Transverse colon (tissue), 4 donors: Measurements from ENCODE around the gene SREBF2. TPM values are rescaled to one million over a fixed set of nuclear protein-coding genes. Genes with fewer than 3 reads are reported as not detected.

Experiments used
- DNase-seq: peaks from one replicate; pipeline ENCODE4 v3.0.0-alpha.2; 2019
- H3K27ac ChIP-seq, 4 donors: fragments of 200-600 bp; sonication (generic); 2 replicates each; pipeline ENCODE4 v1.5.1; 2016 to 2018; ENCODE audit warnings: inconsistent platforms in 4 of 4
- H3K27me3 ChIP-seq: fragments of 200-600 bp; sonication (generic); 2 replicates; pipeline ENCODE4 v1.5.1; 2017; ENCODE audit warnings: inconsistent platforms
- H3K36me3 ChIP-seq, 4 donors: fragments of 200-600 bp; sonication (generic); 2 replicates each; pipeline ENCODE4 v1.5.1; 2017 to 2019; ENCODE audit warnings: inconsistent platforms in 4 of 4
- H3K4me1 ChIP-seq, 4 donors: fragments of 200-600 bp; sonication (generic); 2 replicates each; pipeline ENCODE4 v1.5.1; 2017 to 2020; ENCODE audit warnings: inconsistent platforms in 4 of 4
- H3K4me3 ChIP-seq, 4 donors: fragments of 200-600 bp; sonication (generic); 1 replicate in 1 of 4; 2 replicates in 3 of 4; pipeline versions ENCODE4 v1.5.1 to v1.6.1; 2017 to 2019; ENCODE audit warnings: inconsistent platforms in 4 of 4
- H3K9me3 ChIP-seq, 2 donors: fragments of 200-600 bp; sonication (generic); 2 replicates each; pipeline ENCODE4 v1.5.1; 2017 to 2019; ENCODE audit warnings: inconsistent platforms in 2 of 2
- CTCF ChIP-seq, 5 experiments: fragments of 200-600 bp in 3 of 5; fragments of 450-650 bp in 2 of 5; sonication (generic) in 3 of 5; IDR thresholded peaks; 1 replicate in 2 of 5; 2 replicates in 3 of 5; pipeline ENCODE4 v1.5.1; 2016 to 2017; ENCODE audit warnings: antibody characterized with exemption in 5 of 5, inconsistent platforms in 3 of 5, mild to moderate bottlenecking in 2 of 5, moderate library complexity in 1 of 5
- EP300 ChIP-seq: sonication (generic); formaldehyde crosslinking; IDR thresholded peaks from one replicate; pipeline ENCODE4 v1.6.1; 2017; ENCODE audit warnings: antibody characterized with exemption, low read depth
- POLR2A ChIP-seq: fragments of 450-650 bp; IDR thresholded peaks from one replicate; pipeline ENCODE4 v1.6.1; 2016; ENCODE audit warnings: antibody characterized with exemption, mild to moderate bottlenecking, moderate library complexity
- POLR2AphosphoS5 ChIP-seq, 3 donors: sonication (generic); formaldehyde crosslinking; IDR thresholded peaks; one replicate each; pipeline ENCODE4 v1.6.1; 2016; ENCODE audit warnings: antibody characterized with exemption in 3 of 3
- WGBS, 2 donors: methylation state at CpG; one replicate each; pipeline ENCODE4 v1.1.5; 2018; ENCODE audit warnings: low coverage in 1 of 2; 5-methylcytosine and 5-hydroxymethylcytosine counted together
- in situ Hi-C, 4 donors: fragments of 200-750 bp; cut with MboI; loops; one replicate each; pipeline versions ENCODE4 v1.15.0 to v1.15.1; 2017; ENCODE audit warnings: low sequenced_read_pairs in 3 of 4, low pct_ligation_motif_present in 1 of 4, low pct_unique_long_range_greater_than_20kb in 1 of 4
- intact Hi-C: fragments of 100-400 bp; cut with DNase I; formaldehyde crosslinking; loops from one replicate; pipeline ENCODE4 v1.15.1; 2023; ENCODE audit warnings: low total_unique reads
- total RNA-seq, 4 donors: library from RNA; depleted of rRNA; stranded (reverse); fragments of >200 nt; gene quantifications; one replicate each; pipeline ENCODE4 v1.1.0, GENCODE V29; 2016

The SREBF2 gene
- total RNA-seq, 4 donors from 2014 or later: 156 to 252 (median 166) TPM

DNA sequence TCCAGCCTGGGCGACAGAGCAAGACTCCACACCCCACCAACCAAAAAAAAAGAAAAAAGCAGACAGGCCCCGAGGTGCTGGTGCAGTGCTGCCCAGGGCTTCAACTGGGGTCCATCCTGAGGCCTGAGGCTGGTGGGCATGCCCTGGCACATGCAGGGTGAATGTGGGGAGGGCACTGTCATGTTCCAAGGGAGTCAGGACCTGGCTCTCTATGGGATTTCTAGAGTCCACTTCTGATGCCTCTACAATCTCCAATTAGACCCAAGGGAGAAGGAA, 103.9 kb downstream of the SREBF2 start:
- Histone ChIP-seq H3K27ac (no peak overlapping the region), H3K36me3 (no peaks in the 10 kb centered on the region), H3K4me3 (no peak overlapping the region), H3K4me1 (peaks cover 13 to 19% (median 15%) of the 10 kb centered on the region in 4 donors), H3K9me3 (no peaks in the 10 kb centered on the region), H3K27me3 (no peaks in the 10 kb centered on the region)
- WGBS, 2 donors: 90% methylated on average over 2 of the region's 2 CpGs; no CpG with 5 or more reads in 1 of the 2 donors
- no peak for TF ChIP-seq CTCF (IDR thresholded peaks at IDR 0.05)
- no peak for TF ChIP-seq POLR2AphosphoS5 (IDR thresholded peaks at IDR 0.05)
- no peak for TF ChIP-seq POLR2A
- TF ChIP-seq EP300: no peak
- intact Hi-C loops (no loop called here), in situ Hi-C loops (loop anchor here in 1 of 4 donors (25.0 kb wide), 1 partner anchor 125 kb away; the partner anchor contains the start of gene CCDC134)
- no peak for DNase-seq

- Histone ChIP-seq H3K36me3 (no peaks in the 10 kb centered on the region), H3K27ac (peak overlapping the region; percentile 89 to 94 (median 90)), H3K4me3 (peak overlapping the region in 1 of 4 donors; percentile 30), H3K27me3 (no peaks in the 10 kb centered on the region), H3K9me3 (no peaks in the 10 kb centered on the region), H3K4me1 (peaks cover 14 to 29% (median 16%) of the 10 kb centered on the region in 4 donors)
- 0 to 54% methylated on average over 2 to 13 of the region's 13 CpGs for WGBS, 2 donors
- intact Hi-C loops: loop anchor here (5.0 to 10.0 kb wide), 3 partner anchors 115 to 243 kb away; partner anchors contain the start of gene MEI1
- in situ Hi-C loops: loop anchor here (5.0 to 25.0 kb wide), 5 partner anchors 115 to 245 kb away; partner anchors contain the start of genes MEI1 (in 3 of the 4) and CCDC134 (in 2 of the 4)
- TF ChIP-seq CTCF (IDR thresholded peaks at IDR 0.05) (no peak), POLR2AphosphoS5 (IDR thresholded peaks at IDR 0.05) (peak; percentile 62 to 95 (median 93)), POLR2A (peak; percentile 92), EP300 (peak; percentile 77)
- peak; percentile 94 for DNase-seq
Observed at GRCh38 chr22:41939981-41940831, 107.3 kb downstream of the SREBF2 start.

- H3K27me3 ChIP-seq: no peaks in the 10 kb centered on the region
- intact Hi-C loops: loop anchor here (5.0 to 10.0 kb wide), 3 partner anchors 116 to 244 kb away; partner anchors contain the start of gene MEI1
- peak; percentile 92 to 98 (median 95) for TF ChIP-seq CTCF (IDR thresholded peaks at IDR 0.05)
- TF ChIP-seq POLR2AphosphoS5 (IDR thresholded peaks at IDR 0.05): no peak
- TF ChIP-seq POLR2A: no peak
- TF ChIP-seq EP300: no peak
- in situ Hi-C loops: loop anchor here (5.0 to 25.0 kb wide), 5 partner anchors 116 to 246 kb away; partner anchors contain the start of genes MEI1 (in 3 of the 4) and CCDC134 (in 2 of the 4)
- H3K27ac ChIP-seq: peak overlapping the region; percentile 89 to 94 (median 90)
- H3K4me3 ChIP-seq: no peak overlapping the region
- no peaks in the 10 kb centered on the region for H3K9me3 ChIP-seq
- H3K4me1 ChIP-seq: peaks cover 20 to 36% (median 22%) of the 10 kb centered on the region in 4 donors
- peak; percentile 92 for DNase-seq
- WGBS, 2 donors: 35% methylated on average over 13 of the region's 13 CpGs; no CpG with 5 or more reads in 1 of the 2 donors
- H3K36me3 ChIP-seq: no peaks in the 10 kb centered on the region
Observed at GRCh38 chr22:41940832-41941765, 108.2 kb downstream of the SREBF2 start.
